ENCODE results near the gene NCOA4.

NCOA4 gene

GRCh38 chr10:46050941-46051623 is 20.7 kb upstream of the NCOA4 start:
- peak overlapping the region; percentile 92 for H3K27ac ChIP-seq
- no peak for TF ChIP-seq CTCF (conservative IDR thresholded peaks at IDR 0.05)

GRCh38 chr10:46049497-46049831 is 19.0 kb upstream of the NCOA4 start:
- peak overlapping the region; percentile 47; the same call in 1 of the 2 replicates for H3K27ac ChIP-seq

- TF ChIP-seq CTCF (conservative IDR thresholded peaks at IDR 0.05): peak; percentile 29; the same call in 1 of the 2 replicates
- peak overlapping the region; percentile 47 for H3K27ac ChIP-seq
Measured at GRCh38 chr10:46048152-46048551, 17.7 kb upstream of the NCOA4 start.

GRCh38 chr10:46046261-46046660 is 15.8 kb upstream of the NCOA4 start, which contains the start of gene MSMB:
Gene MSMB, minus strand, starts transcription at chr10:46046269. Its CDS starts 32 bp downstream, at chr10:46046237.
- no peak within 1 kb of the TSS; the same call in 1 of the 2 replicates for H3K27ac ChIP-seq
- TF ChIP-seq CTCF (conservative IDR thresholded peaks at IDR 0.05): no peak

GRCh38 chr10:46042527-46042926 is 12.1 kb upstream of the NCOA4 start:
- no peak for TF ChIP-seq CTCF (conservative IDR thresholded peaks at IDR 0.05)

GRCh38 chr10:46040004-46040403 is 9.6 kb upstream of the NCOA4 start:
- H3K27ac ChIP-seq: no peak overlapping the region
- no peak for TF ChIP-seq CTCF (conservative IDR thresholded peaks at IDR 0.05)

More at GRCh38 chr10:46042527-46042926, 12.1 kb upstream of the NCOA4 start:
- H3K27ac ChIP-seq: no peak overlapping the region

- no peak overlapping the region for H3K27ac ChIP-seq
- TF ChIP-seq CTCF (conservative IDR thresholded peaks at IDR 0.05): no peak
Measured at GRCh38 chr10:46037107-46037825, 6.8 kb upstream of the NCOA4 start.

All from VCaP (cell line).